BJ (cell line): ENCODE results near the gene ZW10. TPM values are rescaled to one million over a fixed set of nuclear protein-coding genes. Genes with fewer than 3 reads are reported as not detected.

Experiments
- CTCF ChIA-PET: fragments of 350-600 bp; formaldehyde crosslinking; extraction: SDS; loops from one replicate; lab custom pipeline; 2021; ENCODE audit warnings: antibody characterized with exemption, inconsistent platforms; lab: Yijun Ruan, JAX
- POLR2A ChIA-PET: fragments of 300-600 bp; sonication (Branson Sonifier 250); formaldehyde crosslinking; extraction: SDS; loops from one replicate; lab custom pipeline; 2021; ENCODE audit warnings: antibody characterized with exemption; lab: Charles Lee
- DNase-seq: peaks from one replicate; pipeline ENCODE4 v3.0.0-alpha.2; 2011; ENCODE audit warnings: low read depth
- H3K27me3 ChIP-seq: 2 replicates; pipeline ENCODE4 v1.6.0; 2011; ENCODE audit warnings: low read length; ENCODE audit not compliant: control insufficient read depth, insufficient read depth
- H3K36me3 ChIP-seq: 2 replicates; pipeline ENCODE4 v1.5.1; 2011; ENCODE audit warnings: low read length; ENCODE audit not compliant: control insufficient read depth, insufficient read depth
- H3K4me3 ChIP-seq: 2 replicates; pipeline ENCODE4 v1.5.1; 2011; ENCODE audit warnings: low read depth, mild to moderate bottlenecking, control low read depth, low read length
- polyA plus RNA-seq: library from polyadenylated mRNA; depleted of rRNA; stranded (reverse); fragments of >200 nt; gene quantifications from 2 replicates; pipeline ENCODE4 v1.2.3, GENCODE V29; 2011; rRNA removed
- small RNA-seq: library from RNA; depleted of rRNA; stranded (forward); fragments of <200 nt; gene quantifications from one replicate; pipeline ENCODE3, GENCODE V24; 2012; ENCODE audit warnings: low replicate concordance, low read depth; ENCODE audit not compliant: insufficient read length
- TF ChIP-seq, protein P1 (sequence below): IDR thresholded peaks from 2 replicates; pipeline ENCODE4 v1.5.1; 2011; ENCODE audit warnings: low read depth, mild to moderate bottlenecking, control low read depth, inconsistent platforms, low read length, moderate library complexity; ENCODE audit not compliant: insufficient read depth

The ZW10 gene
- polyA plus RNA-seq, 1 experiment, result 6.3 TPM

DNA sequence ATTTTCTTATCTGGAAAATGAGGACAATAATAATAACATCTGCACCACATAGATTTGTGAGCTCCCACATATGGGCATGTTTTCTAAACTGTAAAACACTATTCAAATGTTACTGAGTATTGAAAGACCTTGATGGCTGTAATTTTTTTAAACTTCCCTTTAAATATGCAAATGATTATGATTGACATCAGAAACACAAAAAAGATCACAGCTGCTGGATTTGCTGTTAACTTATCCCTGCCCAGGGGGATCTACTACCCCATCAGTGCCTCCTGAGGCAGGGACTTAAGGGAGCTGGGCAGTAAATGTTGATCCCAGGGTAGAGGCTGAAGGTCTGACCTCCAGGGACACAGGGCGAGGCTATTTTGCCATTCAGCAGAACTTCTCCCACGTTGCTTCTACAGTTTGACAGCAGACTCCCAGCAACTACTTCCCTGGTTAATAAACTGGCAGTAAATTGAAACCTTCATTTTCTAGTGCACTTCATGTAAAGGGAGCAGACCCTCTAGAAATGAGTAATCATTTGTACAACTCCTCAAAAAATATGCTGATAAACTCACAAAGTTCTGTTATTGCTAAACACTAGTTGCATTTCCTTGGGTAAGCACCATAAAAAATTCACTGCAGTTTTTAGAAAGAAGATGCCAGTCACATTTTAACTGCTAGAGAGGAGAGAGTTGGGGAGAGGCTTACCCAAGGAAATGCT lies 87.7 kb downstream of the ZW10 start:
- TF ChIP-seq, protein P1, sequence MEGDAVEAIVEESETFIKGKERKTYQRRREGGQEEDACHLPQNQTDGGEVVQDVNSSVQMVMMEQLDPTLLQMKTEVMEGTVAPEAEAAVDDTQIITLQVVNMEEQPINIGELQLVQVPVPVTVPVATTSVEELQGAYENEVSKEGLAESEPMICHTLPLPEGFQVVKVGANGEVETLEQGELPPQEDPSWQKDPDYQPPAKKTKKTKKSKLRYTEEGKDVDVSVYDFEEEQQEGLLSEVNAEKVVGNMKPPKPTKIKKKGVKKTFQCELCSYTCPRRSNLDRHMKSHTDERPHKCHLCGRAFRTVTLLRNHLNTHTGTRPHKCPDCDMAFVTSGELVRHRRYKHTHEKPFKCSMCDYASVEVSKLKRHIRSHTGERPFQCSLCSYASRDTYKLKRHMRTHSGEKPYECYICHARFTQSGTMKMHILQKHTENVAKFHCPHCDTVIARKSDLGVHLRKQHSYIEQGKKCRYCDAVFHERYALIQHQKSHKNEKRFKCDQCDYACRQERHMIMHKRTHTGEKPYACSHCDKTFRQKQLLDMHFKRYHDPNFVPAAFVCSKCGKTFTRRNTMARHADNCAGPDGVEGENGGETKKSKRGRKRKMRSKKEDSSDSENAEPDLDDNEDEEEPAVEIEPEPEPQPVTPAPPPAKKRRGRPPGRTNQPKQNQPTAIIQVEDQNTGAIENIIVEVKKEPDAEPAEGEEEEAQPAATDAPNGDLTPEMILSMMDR, result no peak
- Histone ChIP-seq H3K27me3 (peaks cover 3% of the 10 kb centered on the region), H3K36me3 (no peaks in the 10 kb centered on the region), H3K4me3 (no peak overlapping the region)
- DNase-seq, result no peak
- ChIA-PET POLR2A (no interaction called here), CTCF (no interaction called here)

DNA sequence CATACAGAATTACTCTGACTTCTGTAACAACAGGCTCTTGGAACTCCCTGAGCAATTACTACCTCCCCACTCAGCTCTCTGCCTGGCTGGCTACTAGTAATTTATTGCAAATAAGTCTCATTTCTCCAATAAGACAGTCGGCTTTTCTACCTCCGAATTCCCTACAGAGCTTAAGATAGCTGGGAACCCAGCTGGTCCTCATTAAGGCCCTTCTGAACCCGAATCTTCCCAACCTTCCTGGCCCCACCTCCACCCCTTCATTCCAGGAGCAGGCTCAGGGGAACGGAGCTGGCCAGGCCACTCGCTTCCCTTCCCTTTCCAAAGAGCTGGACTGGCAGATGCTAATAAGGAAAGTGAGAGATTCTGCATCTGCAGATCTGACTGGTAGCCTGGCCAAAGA lies 89.0 kb downstream of the ZW10 start:
- DNase-seq, result no peak
- TF ChIP-seq, protein P1, result no peak
- ChIA-PET CTCF (interaction anchor here (1.0 kb wide), 1 partner anchor 46 kb away, joined by 3 read pairs; no protein-coding TSS in a partner anchor), POLR2A (no interaction called here)
- H3K27me3 ChIP-seq, result peaks cover 5% of the 10 kb centered on the region
- H3K4me3 ChIP-seq, result no peak overlapping the region
- H3K36me3 ChIP-seq, result no peaks in the 10 kb centered on the region

DNA sequence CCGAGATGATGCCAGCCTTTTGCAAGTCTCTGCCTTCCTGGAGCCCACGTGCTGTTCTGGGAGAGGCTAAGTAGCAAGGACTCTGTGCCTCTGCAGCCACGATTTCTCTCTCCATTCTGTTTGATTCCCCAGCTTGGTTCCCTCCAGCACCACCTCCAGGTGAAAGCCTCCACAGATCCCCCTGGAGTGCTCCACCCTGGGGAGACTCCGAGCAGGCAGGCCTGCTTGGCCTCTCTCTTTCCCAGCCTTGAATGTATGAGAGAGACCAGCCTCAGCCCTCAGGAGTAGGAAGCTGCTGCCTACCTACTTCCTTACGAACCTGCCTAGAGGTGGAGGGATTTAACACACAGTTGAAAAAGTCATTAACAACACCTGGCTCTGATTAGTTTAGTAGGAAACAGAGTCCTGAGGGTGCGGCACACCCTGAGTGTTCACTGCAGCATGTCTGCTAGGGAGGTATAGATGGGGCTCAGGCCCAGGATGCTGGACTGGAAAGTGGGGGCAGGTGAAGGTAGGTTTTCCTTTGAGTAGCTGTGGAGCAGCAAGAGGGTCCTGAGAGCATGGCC lies 89.9 kb downstream of the ZW10 start:
- Histone ChIP-seq H3K27me3 (peaks cover 5% of the 10 kb centered on the region), H3K36me3 (no peaks in the 10 kb centered on the region), H3K4me3 (no peak overlapping the region)
- no peak for DNase-seq
- ChIA-PET CTCF (no interaction called here), POLR2A (no interaction called here)
- TF ChIP-seq, protein P1, result no peak

Small RNAs within 50 kb of the gene (small RNA-seq; reads per million reads assigned to genes)
- gene LRRC37A13P (not detected), gene RPS29P19 (not detected)

Other genes starting within 250 kb of the ZW10 start
- gene TMPRSS5, start 67.4 kb downstream of the ZW10 start, polyA plus RNA-seq, result 0.10 and 0.21 TPM in 2 replicates
- gene CLDN25, start 6.1 kb upstream of the ZW10 start, polyA plus RNA-seq, result not detected in 2 replicates
- 22.6 and 31.0 TPM in 2 replicates for gene USP28, start 101.9 kb upstream of the ZW10 start, polyA plus RNA-seq
- gene HTR3B, start 131.1 kb upstream of the ZW10 start, polyA plus RNA-seq, result not detected in 2 replicates
- gene HTR3A, start 201.4 kb upstream of the ZW10 start, polyA plus RNA-seq, result not detected in 2 replicates